B cell (primary cell): ENCODE measurements around the gene DMXL1. TPM values are rescaled to one million over a fixed set of nuclear protein-coding genes. Genes with fewer than 3 reads are reported as not detected.

ENCODE experiments used
- ATAC-seq: fragments of 200-7000 bp; cut with Tn5 transposase; one replicate; pipeline ENCODE4 v1.10.0; 2021; ENCODE audit warnings: low read depth, mild to moderate bottlenecking, moderate number of reproducible peaks, moderate library complexity
- CTCF ChIA-PET: fragments of 350-600 bp; sonication (Branson Sonifier 250); formaldehyde crosslinking; loops from one replicate; lab custom pipeline; 2021; ENCODE audit warnings: antibody characterized with exemption, inconsistent platforms; lab: Charles Lee
- POLR2A ChIA-PET: fragments of 350-600 bp; sonication (Branson Sonifier 250); formaldehyde crosslinking; loops from one replicate; lab custom pipeline; 2021; ENCODE audit warnings: antibody characterized with exemption; lab: Charles Lee
- DNase-seq: peaks from one replicate; pipeline ENCODE4 v3.0.0; 2013
- H2AFZ ChIP-seq: 2 replicates; pipeline ENCODE4 v1.6.1; 2012; ENCODE audit warnings: mild to moderate bottlenecking, low read depth, low read length; ENCODE audit not compliant: insufficient read depth, poor library complexity, severe bottlenecking
- H3K27ac ChIP-seq, 2 donors: 1 replicate in 1 of 2; 2 replicates in 1 of 2; pipeline ENCODE4 v1.5.1; 2012 to 2013; ENCODE audit warnings: low read length in 2 of 2, mild to moderate bottlenecking in 2 of 2, moderate library complexity in 1 of 2
- H3K27me3 ChIP-seq, 4 experiments: fragments of 200-600 bp in 1 of 4; sonication (generic) in 1 of 4; replicated peaks in 1 of 4; 1 replicate in 2 of 4; 2 replicates in 2 of 4; pipeline versions ENCODE4 v1.6.1 to v1.7.0; 2013 to 2016; ENCODE audit warnings: low read length in 3 of 4, mild to moderate bottlenecking in 2 of 4, mixed read lengths in 1 of 4, moderate library complexity in 1 of 4; ENCODE audit not compliant: insufficient read depth in 4 of 4, control insufficient read depth in 3 of 4; ENCODE audit errors: control extremely low read depth in 1 of 4
- H3K36me3 ChIP-seq, 2 experiments: replicated peaks in 1 of 2; 1 replicate in 1 of 2; 2 replicates in 1 of 2; pipeline versions ENCODE4 v1.6.1 to v1.7.1; 2013; ENCODE audit warnings: low read length in 1 of 2; ENCODE audit not compliant: insufficient read depth in 2 of 2, control insufficient read depth in 1 of 2; ENCODE audit errors: control extremely low read depth in 1 of 2, extremely low read depth in 1 of 2
- H3K4me1 ChIP-seq, 2 donors: fragments of 200-600 bp in 1 of 2; sonication (generic) in 1 of 2; 1 replicate in 1 of 2; 2 replicates in 1 of 2; pipeline versions ENCODE4 v1.5.1 to v1.6.1; 2013 to 2017; ENCODE audit warnings: low read length in 2 of 2; ENCODE audit not compliant: control insufficient read depth in 2 of 2, insufficient read depth in 2 of 2
- H3K4me2 ChIP-seq: replicated peaks from 2 replicates; pipeline ENCODE3; 2012; ENCODE audit warnings: mild to moderate bottlenecking, low read depth, low read length; ENCODE audit not compliant: poor library complexity, severe bottlenecking
- H3K4me3 ChIP-seq, 5 experiments: fragments of 200-600 bp in 1 of 5; sonication (generic) in 1 of 5; 1 replicate in 3 of 5; 2 replicates in 2 of 5; pipeline versions ENCODE4 v1.5.1 to v1.7.0; 2011 to 2016; ENCODE audit warnings: low read length in 4 of 5, mild to moderate bottlenecking in 4 of 5, low read depth in 2 of 5, control low read depth in 1 of 5, moderate library complexity in 1 of 5; ENCODE audit not compliant: insufficient read depth in 1 of 5; ENCODE audit errors: control extremely low read depth in 1 of 5, extremely low read depth in 1 of 5
- H3K79me2 ChIP-seq: fragments of 200-600 bp; sonication (generic); one replicate; pipeline ENCODE4 v1.6.0; 2016; ENCODE audit warnings: low read length; ENCODE audit not compliant: control insufficient read depth, insufficient read depth
- H3K9ac ChIP-seq: fragments of 200-600 bp; sonication (generic); 2 replicates; pipeline ENCODE4 v1.6.1; 2017; ENCODE audit warnings: mild to moderate bottlenecking, low read length, moderate library complexity
- H3K9me3 ChIP-seq, 3 donors: one replicate each; pipeline versions ENCODE4 v1.6.1 to v1.7.1; 2013; ENCODE audit warnings: low read length in 2 of 3; ENCODE audit not compliant: control insufficient read depth in 2 of 3, insufficient read depth in 1 of 3; ENCODE audit errors: control extremely low read depth in 1 of 3
- H4K20me1 ChIP-seq: 2 replicates; pipeline ENCODE4 v1.6.0; 2012; ENCODE audit warnings: mild to moderate bottlenecking, low read length; ENCODE audit not compliant: insufficient read depth, control insufficient read depth, poor library complexity, severe bottlenecking
- H3K27ac Mint-ChIP-seq: one replicate; pipeline ENCODE4 v1.8.0; 2021; ENCODE audit warnings: mixed read lengths
- H3K27me3 Mint-ChIP-seq: one replicate; pipeline ENCODE4 v1.8.0; 2021; ENCODE audit warnings: mixed read lengths
- H3K4me1 Mint-ChIP-seq: one replicate; pipeline ENCODE4 v1.8.0; 2021; ENCODE audit warnings: mixed read lengths
- H3K4me3 Mint-ChIP-seq: one replicate; pipeline ENCODE4 v1.8.0; 2021; ENCODE audit warnings: mixed read lengths
- H3K9me3 Mint-ChIP-seq: one replicate; pipeline ENCODE4 v1.8.0; 2022; ENCODE audit warnings: mixed read lengths; ENCODE audit not compliant: insufficient read depth
- CTCF ChIP-seq: fragments of 200-600 bp; IDR thresholded peaks from one replicate; pipeline ENCODE4 v1.8.0; 2022; ENCODE audit warnings: antibody characterized with exemption, mild to moderate bottlenecking
- EZH2 ChIP-seq: IDR thresholded peaks from 2 replicates; pipeline ENCODE4 v1.6.1; 2012; ENCODE audit warnings: borderline replicate concordance, low read depth, mild to moderate bottlenecking, moderate library complexity, low read length; ENCODE audit not compliant: insufficient read depth, poor library complexity, severe bottlenecking
- WGBS: methylation state at CpG from one replicate; pipeline ENCODE4 v1.1.5; 2013; ENCODE audit warnings: missing lambda C conversion rate; ENCODE audit not compliant: insufficient coverage; 5-methylcytosine and 5-hydroxymethylcytosine counted together
- intact Hi-C: fragments of 100-400 bp; cut with micrococcal nuclease; formaldehyde crosslinking; loops from one replicate; pipeline ENCODE4 v1.10.0; 2022
- polyA plus RNA-seq: library from polyadenylated mRNA; depleted of rRNA; stranded (reverse); fragments of >200 nt; gene quantifications from 2 replicates; pipeline ENCODE4 v1.2.3, GENCODE V29; 2012
- total RNA-seq, 2 donors: library from RNA; stranded (reverse); fragments of 120-200 nt in 1 of 2; gene quantifications; 1 replicate in 1 of 2; 2 replicates in 1 of 2; pipeline versions ENCODE4 v1.2.3 to v1.2.4, GENCODE V29; 2013 to 2022

DMXL1 gene
- total and polyA plus RNA-seq, 2 donors (not counting 1 experiment from before 2014, with no cell fraction given) = 37.9 to 129 TPM

- no peak overlapping the region for H3K27ac Mint-ChIP-seq
- Histone ChIP-seq H3K4me2 (no peak overlapping the region), H3K4me1 (no peaks in the 10 kb centered on the region), H4K20me1 (no peaks in the 10 kb centered on the region), H3K36me3 (peaks cover 5 to 17% of the 10 kb centered on the region in 2 experiments), H2AFZ (no peak overlapping the region), H3K27me3 (no peaks in the 10 kb centered on the region), H3K9ac (no peak overlapping the region), H3K79me2 (no peaks in the 10 kb centered on the region), H3K4me3 (no peak overlapping the region), H3K9me3 (no peaks in the 10 kb centered on the region), H3K27ac (no peak overlapping the region)
- no peak for TF ChIP-seq CTCF
- no peak for TF ChIP-seq EZH2
- H3K4me1 Mint-ChIP-seq = no peaks in the 10 kb centered on the region
- ChIA-PET POLR2A (no interaction called here), CTCF (interaction anchor here (0.6 to 1.1 kb wide), 3 partner anchors 168 to 220 kb away, joined by 3 to 4 read pairs (median 3); no protein-coding TSS in a partner anchor)
- H3K4me3 Mint-ChIP-seq = no peak overlapping the region
- WGBS = 100% methylated on average over 1 of the region's 3 CpGs
- ATAC-seq (no peak), DNase-seq (no peak)
- intact Hi-C loops = no loop called here
- no peaks in the 10 kb centered on the region for H3K9me3 Mint-ChIP-seq
- no peaks in the 10 kb centered on the region for H3K27me3 Mint-ChIP-seq
Observed at GRCh38 chr5:119243888-119244287, 173.0 kb downstream of the DMXL1 start.

- Mint-ChIP-seq H3K4me1 (peaks cover 3% of the 10 kb centered on the region), H3K4me3 (no peak overlapping the region), H3K27ac (no peak overlapping the region), H3K27me3 (no peaks in the 10 kb centered on the region), H3K9me3 (no peaks in the 10 kb centered on the region)
- DNase-seq (no peak), ATAC-seq (no peak)
- Histone ChIP-seq H3K9ac (no peak overlapping the region), H3K27me3 (no peaks in the 10 kb centered on the region), H2AFZ (no peak overlapping the region), H3K36me3 (peaks cover 1 to 4% of the 10 kb centered on the region in 2 experiments), H3K27ac (no peak overlapping the region), H3K4me2 (no peak overlapping the region), H4K20me1 (no peaks in the 10 kb centered on the region), H3K4me3 (no peak overlapping the region), H3K9me3 (peaks cover 0 to 10% (median 10%) of the 10 kb centered on the region in 3 donors), H3K79me2 (no peaks in the 10 kb centered on the region), H3K4me1 (no peaks in the 10 kb centered on the region)
- WGBS = 100% methylated on average over 5 of the region's 7 CpGs
- ChIA-PET CTCF (interaction anchor here (2.6 kb wide), 1 partner anchor 162 kb away, joined by 11 read pairs; no protein-coding TSS in a partner anchor), POLR2A (no interaction called here)
- intact Hi-C loops = no loop called here
- no peak for TF ChIP-seq EZH2
- TF ChIP-seq CTCF = no peak
Observed at GRCh38 chr5:119250946-119251901, 180.3 kb downstream of the DMXL1 start.
